HG03108 (cell line): ENCODE measurements around the gene NKG7.
"Not testable (repeated sequence)": the region's sequence is repeated elsewhere in the genome, so short reads cannot be mapped to it uniquely, and the experiment has no call there.

Source experiments
- ATAC-seq: cut with Tn5 transposase; IDR thresholded peaks from one replicate; pipeline ENCODE4 v1.9.1; 2021; ENCODE audit warnings: moderate library complexity; ENCODE audit not compliant: unreplicated experiment

The NKG7 gene, protein sequence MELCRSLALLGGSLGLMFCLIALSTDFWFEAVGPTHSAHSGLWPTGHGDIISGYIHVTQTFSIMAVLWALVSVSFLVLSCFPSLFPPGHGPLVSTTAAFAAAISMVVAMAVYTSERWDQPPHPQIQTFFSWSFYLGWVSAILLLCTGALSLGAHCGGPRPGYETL

DNA sequence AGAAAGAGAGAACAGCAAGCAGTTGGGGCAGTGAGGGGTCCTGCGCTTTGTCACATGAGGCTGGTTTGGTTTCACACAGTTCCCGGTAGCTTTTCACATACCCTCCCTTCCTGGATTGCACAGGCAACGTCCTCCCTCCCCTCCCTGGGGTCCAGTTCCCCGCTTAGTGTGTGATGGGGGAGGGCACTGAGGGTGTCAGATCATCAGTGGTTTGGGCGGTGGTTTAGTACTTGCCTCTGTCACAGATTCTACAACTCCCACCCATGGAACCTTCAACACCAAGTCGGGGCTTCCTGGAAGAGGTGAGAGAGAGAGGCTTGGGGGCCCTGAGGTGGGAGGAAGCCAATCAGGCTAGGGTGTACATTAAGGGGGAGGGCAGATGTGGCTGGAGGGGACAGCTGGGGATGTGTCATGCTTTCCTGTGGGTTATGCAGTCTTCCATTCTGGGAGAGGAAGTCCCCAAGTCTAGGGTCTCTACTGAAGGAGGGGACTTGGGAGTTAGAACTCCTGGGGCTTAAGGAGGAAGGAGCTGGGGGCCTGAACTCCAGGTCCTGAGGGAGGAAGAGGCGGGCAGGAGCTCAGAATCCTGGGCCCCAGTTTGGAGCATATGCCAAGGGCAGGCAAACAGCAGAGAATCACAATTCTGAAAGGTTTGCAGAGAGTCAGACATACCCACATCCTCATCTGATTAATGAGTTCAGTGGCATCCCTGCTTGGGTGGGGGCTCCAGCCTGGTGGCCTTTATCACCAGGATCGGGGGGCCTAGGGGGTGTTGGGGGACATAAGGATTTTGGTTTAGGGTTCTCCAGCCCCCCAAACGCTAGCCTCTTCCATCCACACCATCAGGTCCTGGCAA is at the start of gene NKG7:
Gene NKG7, minus strand, starts transcription at position 6 of the 856 bp plus-strand sequence. CDS start 119 bp downstream, outside the sequence.
- no peak for ATAC-seq

DNA sequence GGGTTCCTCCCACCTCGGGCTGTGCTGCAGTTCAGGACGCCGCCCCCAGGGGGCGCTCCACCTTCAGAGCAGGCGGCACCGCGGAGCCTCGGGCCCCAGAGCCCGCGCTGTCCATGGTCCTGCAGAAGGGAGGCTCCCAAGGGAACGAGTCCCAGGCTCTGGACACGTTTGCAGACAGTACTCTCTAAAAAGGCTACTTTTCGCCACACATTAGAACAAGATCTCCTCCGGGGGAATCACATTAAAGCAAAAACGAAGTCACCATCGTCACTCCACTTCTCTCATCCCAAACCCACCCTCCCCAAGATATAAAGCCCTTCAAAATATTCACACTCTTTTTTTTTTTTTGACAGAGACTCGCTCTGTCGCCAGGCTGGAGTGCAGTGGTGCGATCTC is 49.6 kb upstream of the NKG7 start:
- ATAC-seq, result no peak

GRCh38 chr19:51421229-51422052 is 49.0 kb upstream of the NKG7 start:
- ATAC-seq, result no peak

DNA sequence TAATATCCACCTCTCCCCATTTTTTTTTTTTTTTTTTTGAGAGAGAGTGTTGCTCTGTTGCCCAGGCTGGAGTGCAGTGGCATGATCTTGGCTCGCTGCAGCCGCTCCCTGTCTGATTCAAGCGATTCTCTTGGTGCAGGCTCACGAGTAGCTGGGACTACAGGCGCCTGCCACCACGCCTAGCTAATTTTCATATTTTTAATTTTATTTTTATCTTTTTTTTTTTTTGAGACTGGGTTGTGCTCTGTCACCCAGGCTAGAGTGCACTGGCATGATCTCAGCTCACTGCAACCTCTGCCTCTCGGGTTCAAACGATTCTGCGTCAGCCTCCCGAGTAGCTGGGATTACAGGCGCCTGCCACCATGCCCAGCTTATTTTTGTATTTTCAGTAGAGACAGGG is 48.1 kb upstream of the NKG7 start:
- not testable (repeated sequence) for ATAC-seq

DNA sequence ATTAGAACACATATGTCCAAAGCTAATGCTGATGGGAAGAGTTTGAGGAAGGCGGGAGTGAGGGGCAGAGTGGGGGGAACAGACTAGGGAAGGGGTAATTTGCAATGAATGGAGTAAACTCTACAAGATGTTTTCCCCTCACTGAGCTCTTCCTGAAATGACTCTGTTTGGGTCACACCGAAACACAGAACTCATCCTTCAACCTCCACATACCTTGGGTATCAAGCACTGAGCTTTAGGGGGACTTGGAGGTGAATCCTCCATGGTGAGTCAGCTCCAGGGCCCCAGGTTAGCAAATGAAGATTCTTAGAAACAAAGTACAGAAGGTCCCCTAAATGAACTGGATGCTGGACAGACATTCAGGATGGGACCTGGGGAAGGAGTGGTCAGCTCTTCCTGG is 46.3 kb upstream of the NKG7 start:
- no peak for ATAC-seq

DNA sequence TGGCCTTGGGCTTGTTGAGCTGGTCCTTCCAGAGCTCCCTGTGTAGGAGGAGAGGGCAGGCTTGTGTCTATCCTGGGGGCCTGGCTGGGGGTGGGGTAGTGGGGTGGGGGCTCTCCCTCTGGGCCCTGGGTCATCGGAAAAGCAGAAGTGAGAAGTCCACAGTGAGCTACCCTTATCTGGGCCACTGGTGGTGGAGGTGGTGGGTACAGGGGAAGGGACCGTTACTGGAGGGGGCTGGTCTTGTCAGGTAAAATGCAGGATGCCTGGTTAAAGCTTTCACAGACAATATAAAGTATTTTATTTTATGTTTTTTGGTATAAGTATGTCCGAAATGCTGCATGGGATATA is 45.3 kb upstream of the NKG7 start:
- peak; percentile 28 for ATAC-seq

DNA sequence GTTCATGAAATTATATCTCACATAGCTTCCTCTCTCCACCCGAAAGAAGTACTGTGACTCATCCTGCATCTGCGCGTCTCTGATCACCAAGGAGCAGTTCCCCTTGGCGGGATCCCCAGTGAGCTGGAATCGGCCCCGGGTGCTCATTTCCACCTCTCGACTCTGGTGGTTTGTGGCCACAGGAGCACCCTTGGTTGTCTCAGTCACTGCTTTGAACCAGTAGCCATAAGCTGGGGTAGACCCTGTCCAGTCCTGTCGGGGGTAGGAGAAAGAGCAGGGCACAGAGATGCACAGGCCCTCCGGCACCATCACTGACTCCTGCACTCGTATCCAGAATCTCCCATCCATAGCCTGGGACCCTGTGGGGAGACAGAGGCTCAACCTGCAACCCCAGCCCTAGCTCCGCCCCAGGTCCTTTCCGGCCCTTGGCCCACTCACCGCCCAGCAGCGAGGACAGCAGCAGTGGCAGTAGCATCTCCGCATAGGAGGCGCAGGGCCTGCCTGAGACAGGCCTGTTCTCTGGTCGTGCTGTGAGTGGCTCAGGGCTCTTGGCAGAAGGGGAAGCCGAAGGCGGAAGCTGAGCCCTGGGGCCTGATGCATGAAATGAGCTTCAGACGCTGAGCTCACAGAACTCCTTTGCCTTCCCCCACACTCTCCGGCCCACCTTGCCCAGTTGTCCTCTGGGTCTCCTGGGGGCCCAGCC is 44.8 kb upstream of the NKG7 start, which contains the start of gene SIGLEC10:
Gene SIGLEC10, minus strand, starts transcription at position 536 of the 703 bp plus-strand sequence. Its CDS starts 61 bp downstream, at position 475.
- ATAC-seq, result peak; percentile 50

- ATAC-seq, result not testable (repeated sequence)
Observed at GRCh38 chr19:51416422-51416821, 44.0 kb upstream of the NKG7 start.

DNA sequence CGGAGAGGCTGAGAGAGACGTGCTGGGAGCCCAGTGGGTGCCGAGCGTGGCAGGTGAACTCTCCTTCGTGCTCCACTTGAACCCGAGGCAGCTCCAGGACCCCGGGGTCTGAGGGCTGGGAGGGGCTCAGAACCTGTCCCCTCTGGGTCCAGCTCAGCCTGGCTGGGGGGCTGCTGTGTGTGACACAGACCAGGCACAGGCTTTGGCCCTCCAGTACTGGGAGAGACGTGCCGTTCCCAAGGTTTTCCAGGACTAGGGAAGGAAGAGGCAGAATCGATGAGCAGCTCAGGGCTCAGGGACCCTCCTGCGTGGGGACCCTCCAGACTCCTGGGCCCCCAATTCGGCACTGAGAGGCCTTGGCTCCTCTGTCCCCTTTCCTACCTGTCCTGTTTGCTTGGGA is 42.7 kb upstream of the NKG7 start:
- ATAC-seq, result no peak

DNA sequence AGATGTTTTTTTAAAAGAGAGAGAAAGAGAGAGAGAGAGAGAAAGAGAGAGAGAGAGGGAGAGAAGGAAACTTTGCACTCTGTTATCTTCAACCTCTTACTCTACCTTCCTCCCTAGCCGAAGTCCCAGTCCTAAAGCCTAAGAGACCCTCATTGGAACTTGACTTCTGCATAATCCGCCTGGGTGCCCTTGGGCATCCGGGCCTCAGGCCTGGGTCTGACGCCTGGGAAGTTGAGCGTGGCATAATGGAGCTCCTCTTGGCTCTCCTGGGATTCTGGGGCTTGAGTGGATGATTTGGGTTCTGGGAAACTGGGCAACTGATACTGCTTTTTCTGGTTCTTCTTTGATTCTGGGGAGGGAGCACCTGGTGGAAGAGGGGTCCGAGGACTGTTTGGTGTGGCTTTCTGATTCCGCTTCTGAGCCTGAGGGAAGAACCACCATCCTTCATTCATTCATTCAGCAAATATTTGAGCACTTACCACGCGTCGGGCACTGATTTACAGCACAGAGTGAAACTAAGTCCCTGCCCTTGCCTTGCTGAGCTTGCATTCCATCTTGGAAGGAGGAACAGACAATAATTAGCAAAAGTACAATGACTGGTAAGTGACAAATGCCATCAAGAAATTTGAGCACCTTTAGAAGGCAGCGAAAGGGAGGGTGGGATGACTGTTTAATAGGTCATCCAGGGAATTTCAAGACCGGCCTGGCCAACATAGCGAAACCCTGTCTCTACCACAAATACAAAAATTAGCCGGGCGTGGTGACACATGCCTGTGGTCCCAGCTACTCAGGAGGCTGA is 38.7 kb upstream of the NKG7 start:
- ATAC-seq, result no peak

DNA sequence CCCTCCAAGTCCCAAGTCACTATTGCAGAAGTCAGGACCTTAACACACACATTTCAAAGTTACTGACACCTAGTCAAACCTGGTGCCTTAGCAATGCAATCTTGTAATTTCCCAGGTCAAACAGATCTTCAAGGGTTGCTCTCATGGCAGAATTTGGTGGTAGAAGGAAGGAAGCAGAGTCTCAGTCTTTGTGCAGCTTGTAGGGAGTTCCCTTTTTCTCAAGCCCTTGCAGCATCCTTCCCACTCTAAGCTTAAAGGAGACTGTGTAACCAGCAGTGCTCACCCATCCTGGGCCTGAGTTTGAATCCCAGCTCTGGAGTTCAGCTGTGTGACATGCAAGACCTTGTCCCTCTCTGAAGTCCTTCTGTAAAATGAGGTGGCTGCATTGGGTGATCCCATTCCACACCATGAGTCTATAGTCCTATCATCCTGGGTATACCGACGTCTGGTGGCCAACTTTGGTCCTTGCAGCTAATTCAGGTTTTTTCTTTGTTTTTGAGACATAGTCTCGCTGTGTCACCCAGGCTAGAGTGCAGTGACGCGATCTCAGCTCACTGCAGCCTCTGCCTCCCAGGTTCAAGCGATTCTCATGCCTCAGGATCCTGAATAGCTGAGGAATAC is 35.2 kb upstream of the NKG7 start:
- no peak for ATAC-seq

DNA sequence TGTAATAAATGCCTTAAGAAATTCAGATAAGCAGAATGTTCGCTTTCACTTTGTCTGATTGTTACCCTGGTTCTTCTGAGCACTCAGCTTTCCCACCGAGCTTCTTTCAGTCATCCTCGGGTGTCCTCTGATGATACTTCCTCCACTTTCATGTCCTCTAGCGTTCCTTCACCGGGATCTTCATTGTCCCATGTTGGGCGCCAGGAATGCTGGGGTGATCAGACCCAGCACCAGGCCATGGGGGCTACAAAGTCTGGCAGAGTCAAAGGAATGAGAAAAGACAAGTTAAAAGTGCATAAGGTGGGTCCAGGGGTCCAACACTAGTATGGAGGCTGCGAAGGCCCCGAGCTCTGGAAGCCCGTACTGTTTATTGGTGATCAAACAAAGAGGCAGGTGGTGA is 29.7 kb upstream of the NKG7 start:
- no peak for ATAC-seq

DNA sequence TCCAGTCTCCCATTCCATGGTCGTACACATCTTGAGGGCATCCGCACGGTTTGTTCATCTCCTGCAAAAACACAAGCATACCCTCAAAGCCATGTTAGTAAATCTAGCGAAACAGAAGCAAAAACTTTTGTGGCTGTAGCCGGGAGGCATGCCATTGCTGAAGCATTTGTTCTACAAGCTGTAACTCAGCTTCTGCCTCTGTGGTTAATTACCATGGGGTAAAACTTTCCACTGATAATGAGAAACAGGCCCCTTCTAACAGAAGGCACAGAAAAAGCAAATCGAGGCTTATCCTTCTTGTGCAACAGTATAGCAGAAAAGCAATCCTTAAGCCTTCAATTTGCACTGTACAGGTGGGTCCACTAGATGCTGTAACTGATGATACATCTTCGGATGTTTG is 27.5 kb upstream of the NKG7 start:
- not testable (repeated sequence) for ATAC-seq

GRCh38 chr19:51399231-51399630 is 26.8 kb upstream of the NKG7 start:
- no peak for ATAC-seq

DNA sequence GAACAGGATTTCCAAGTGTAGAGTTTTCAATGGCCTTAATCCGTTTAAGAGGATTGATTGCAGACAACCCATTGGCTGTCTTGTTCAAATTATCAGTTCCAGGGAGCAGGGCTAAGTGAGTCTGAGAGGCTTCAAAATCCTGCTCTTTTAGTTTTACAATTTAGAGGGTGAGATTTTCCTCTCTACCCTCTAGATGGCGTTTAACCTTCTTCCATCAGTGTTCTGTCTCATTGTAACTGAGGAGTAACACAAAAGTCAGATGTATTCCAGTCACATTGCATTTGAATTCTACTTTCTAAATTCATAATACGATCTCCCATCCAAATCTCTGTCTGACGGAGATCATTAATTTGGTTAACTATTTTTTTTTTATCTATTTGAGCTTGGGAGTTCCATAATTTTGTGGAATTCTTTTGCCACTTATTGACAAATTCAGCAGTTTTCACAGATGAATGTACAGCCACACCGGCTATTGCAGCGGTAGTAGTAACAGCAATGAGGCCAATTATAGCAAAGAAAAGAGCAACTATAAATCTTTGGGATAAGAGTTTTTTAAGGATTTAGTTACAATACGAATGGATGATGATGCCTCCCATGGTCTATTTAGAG is 25.7 kb upstream of the NKG7 start:
- ATAC-seq, result no peak

DNA sequence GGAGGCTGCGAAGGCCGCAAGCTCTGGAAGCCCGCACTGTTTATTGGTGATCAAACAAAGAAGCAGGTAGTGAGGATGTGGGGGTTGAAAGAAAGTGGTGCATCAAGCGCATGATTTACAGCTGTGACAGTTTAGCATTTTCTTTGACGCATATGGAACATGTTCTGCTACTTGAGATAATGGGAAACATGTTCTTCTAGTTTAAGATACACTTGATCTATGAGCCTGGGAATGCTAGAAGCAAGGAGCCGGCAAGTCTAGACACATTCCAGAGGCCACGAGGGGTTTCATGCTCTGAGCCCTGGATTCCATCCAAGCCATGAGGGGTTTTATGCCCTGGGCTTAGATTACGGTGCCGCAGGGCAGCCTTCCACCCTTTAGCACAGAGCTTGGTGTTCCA is 25.0 kb upstream of the NKG7 start:
- not testable (repeated sequence) for ATAC-seq

GRCh38 chr19:51396175-51396574 is 23.7 kb upstream of the NKG7 start:
- no peak for ATAC-seq

GRCh38 chr19:51394050-51394836 is 21.8 kb upstream of the NKG7 start:
- peak; percentile 85 for ATAC-seq

DNA sequence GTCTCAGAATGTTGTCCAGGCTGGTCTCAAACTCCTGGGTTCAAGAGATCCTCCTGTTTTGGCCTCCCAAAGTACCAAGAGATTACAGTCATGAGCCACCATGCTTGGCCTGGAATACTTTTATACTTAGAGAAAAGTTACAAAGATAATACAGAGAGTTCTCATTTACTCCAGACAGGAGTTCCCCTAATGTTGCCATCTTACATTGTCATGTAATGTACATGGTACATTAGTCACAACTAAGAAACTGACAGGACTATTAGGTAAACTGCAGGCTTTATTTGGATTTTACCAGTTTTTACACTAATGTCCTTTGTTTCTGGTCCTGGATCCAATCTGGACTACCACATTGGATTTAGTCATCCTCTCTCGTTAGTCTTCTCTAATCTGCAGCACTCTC is 20.2 kb upstream of the NKG7 start:
- ATAC-seq, result no peak
